ENCODE measurements around the gene FHIT. TPM values are rescaled to one million over a fixed set of nuclear protein-coding genes. Genes with fewer than 3 reads are reported as not detected.

FHIT gene
- total RNA-seq, 4 donors from 2014 or later: 3.2 to 10.9 (median 6.4) TPM

- no peak for TF ChIP-seq CTCF (IDR thresholded peaks at IDR 0.05)
Observed at GRCh38 chr3:61168286-61168685, 83.0 kb downstream of the FHIT start.

GRCh38 chr3:61162965-61163364, 88.3 kb downstream of the FHIT start:
- TF ChIP-seq CTCF (IDR thresholded peaks at IDR 0.05): no peak
- no peak for DNase-seq (ENCODE audit: low spot score)
- no peak for ATAC-seq (ENCODE audit: low FRiP score)

More at GRCh38 chr3:61168286-61168685, 83.0 kb downstream of the FHIT start:
- no peak for DNase-seq (ENCODE audit: low spot score)
- no peak for ATAC-seq (ENCODE audit: low FRiP score)

- ATAC-seq (ENCODE audit: low FRiP score) (no peak), DNase-seq (ENCODE audit: low spot score) (no peak)
- no peak for TF ChIP-seq CTCF (IDR thresholded peaks at IDR 0.05)
Observed at GRCh38 chr3:61158667-61159066, 92.6 kb downstream of the FHIT start.

- ATAC-seq (ENCODE audit: low FRiP score) (no peak), DNase-seq (ENCODE audit: low spot score) (no peak)
- no peak for TF ChIP-seq CTCF (IDR thresholded peaks at IDR 0.05)
Observed at GRCh38 chr3:61158216-61158615, 93.0 kb downstream of the FHIT start.

- DNase-seq (ENCODE audit: low spot score): no peak
- ATAC-seq (ENCODE audit: low FRiP score): no peak
- no peak for TF ChIP-seq CTCF (IDR thresholded peaks at IDR 0.05)
Observed at GRCh38 chr3:61157414-61157813, 93.8 kb downstream of the FHIT start.

GRCh38 chr3:61155701-61156292, 95.5 kb downstream of the FHIT start:
- ATAC-seq (ENCODE audit: low FRiP score) (no peak), DNase-seq (ENCODE audit: low spot score) (no peak)
- no peak for TF ChIP-seq CTCF (IDR thresholded peaks at IDR 0.05)

GRCh38 chr3:61154457-61155198, 96.6 kb downstream of the FHIT start:
- no peak for TF ChIP-seq CTCF (IDR thresholded peaks at IDR 0.05)
- no peak for DNase-seq (ENCODE audit: low spot score)
- no peak for ATAC-seq (ENCODE audit: low FRiP score)

Measured in omental fat pad (tissue), 4 donors.